Left ventricle myocardium inferior (tissue), 1 donor: Measurements from ENCODE around the gene SLC25A53. TPM values are rescaled to one million over a fixed set of nuclear protein-coding genes. Genes with fewer than 3 reads are reported as not detected.

Experiments used
- DNase-seq: peaks from one replicate; pipeline ENCODE4 v3.0.0-alpha.2; 2020
- H3K27ac ChIP-seq: fragments of 200-600 bp; replicated peaks from 2 replicates; pipeline ENCODE4 v1.8.0; 2021
- H3K27me3 ChIP-seq: fragments of 200-600 bp; 2 replicates; pipeline ENCODE4 v1.8.0; 2021; ENCODE audit warnings: low read depth
- H3K36me3 ChIP-seq: fragments of 200-600 bp; 2 replicates; pipeline ENCODE4 v1.8.0; 2021
- H3K4me1 ChIP-seq: fragments of 200-600 bp; 2 replicates; pipeline ENCODE4 v1.8.0; 2021
- H3K4me3 ChIP-seq: fragments of 200-600 bp; 2 replicates; pipeline ENCODE4 v1.8.0; 2021; ENCODE audit warnings: mild to moderate bottlenecking, moderate library complexity
- H3K9me3 ChIP-seq: fragments of 200-600 bp; replicated peaks from 2 replicates; pipeline ENCODE4 v1.8.0; 2021
- CTCF ChIP-seq: fragments of 200-600 bp; IDR thresholded peaks from 2 replicates; pipeline ENCODE4 v1.8.0; 2021; ENCODE audit warnings: antibody characterized with exemption, mild to moderate bottlenecking, borderline replicate concordance
- intact Hi-C: fragments of 100-400 bp; cut with micrococcal nuclease; formaldehyde crosslinking; loops from one replicate; pipeline ENCODE4 v1.11.0; 2022
- total RNA-seq: library from RNA; stranded (reverse); fragmentation: NEBNext Ultra II Directional; extraction: Animal tissue kit (Norgen Biotek cat#: 25700); gene quantifications from one replicate; pipeline ENCODE4 v1.2.1, GENCODE V29; 2021
- donor health status: DM: no; HTN: yes; CAD: no; lungs with severe emphysema.

The SLC25A53 gene
- total RNA-seq, 1 donor from 2014 or later = 14.9 TPM

- Histone ChIP-seq H3K36me3 (no peaks in the 10 kb centered on the region), H3K4me1 (peaks cover 4% of the 10 kb centered on the region), H3K27me3 (no peaks in the 10 kb centered on the region), H3K27ac (no peak overlapping the region), H3K9me3 (no peaks in the 10 kb centered on the region), H3K4me3 (no peak overlapping the region)
- intact Hi-C loops = no loop called here
- TF ChIP-seq CTCF = no peak
- DNase-seq = no peak
Observed at GRCh38 chrX:104104676-104105075, 52.1 kb downstream of the SLC25A53 start.

- Histone ChIP-seq H3K9me3 (no peaks in the 10 kb centered on the region), H3K27me3 (peaks cover 7% of the 10 kb centered on the region), H3K27ac (no peak overlapping the region), H3K36me3 (no peaks in the 10 kb centered on the region), H3K4me3 (no peak overlapping the region), H3K4me1 (no peaks in the 10 kb centered on the region)
- intact Hi-C loops = no loop called here
- DNase-seq = no peak
- TF ChIP-seq CTCF = no peak
Observed at GRCh38 chrX:104098919-104099318, 57.9 kb downstream of the SLC25A53 start.

- peak; percentile 63 for TF ChIP-seq CTCF
- Histone ChIP-seq H3K4me1 (no peaks in the 10 kb centered on the region), H3K27me3 (peaks cover 7% of the 10 kb centered on the region), H3K36me3 (no peaks in the 10 kb centered on the region), H3K4me3 (no peak overlapping the region), H3K27ac (no peak overlapping the region), H3K9me3 (no peaks in the 10 kb centered on the region)
- intact Hi-C loops = no loop called here
- DNase-seq = no peak
Observed at GRCh38 chrX:104098151-104098808, 58.5 kb downstream of the SLC25A53 start.

DNA sequence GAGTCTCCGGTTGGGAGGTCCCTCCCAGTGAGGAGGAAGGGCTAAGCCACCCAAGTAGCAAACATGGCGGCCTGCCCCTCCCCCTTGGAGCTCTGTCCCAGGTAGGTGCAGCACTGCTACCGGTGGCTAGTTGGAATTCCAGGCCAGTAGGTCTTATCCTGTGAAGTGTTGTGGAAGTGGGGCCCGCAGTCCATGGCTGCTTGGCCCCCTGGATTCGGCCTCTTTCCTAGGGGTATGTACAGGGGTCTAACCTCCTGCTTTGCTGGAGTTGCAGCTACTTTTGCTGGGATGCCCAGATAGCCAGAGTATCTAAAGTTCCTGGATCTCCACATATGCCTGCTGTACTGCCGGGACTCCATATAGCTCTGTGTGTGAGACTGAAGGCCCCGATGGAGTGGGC is 70.9 kb downstream of the SLC25A53 start:
- Histone ChIP-seq H3K36me3 (no peaks in the 10 kb centered on the region), H3K27me3 (peaks cover 1% of the 10 kb centered on the region), H3K4me1 (no peaks in the 10 kb centered on the region), H3K9me3 (no peaks in the 10 kb centered on the region), H3K4me3 (no peak overlapping the region), H3K27ac (no peak overlapping the region)
- no peak for DNase-seq
- intact Hi-C loops = no loop called here
- no peak for TF ChIP-seq CTCF

GRCh38 chrX:104085477-104085876 is 71.3 kb downstream of the SLC25A53 start:
- DNase-seq = no peak
- Histone ChIP-seq H3K4me1 (no peaks in the 10 kb centered on the region), H3K4me3 (no peak overlapping the region), H3K27me3 (no peaks in the 10 kb centered on the region), H3K36me3 (no peaks in the 10 kb centered on the region), H3K9me3 (no peaks in the 10 kb centered on the region), H3K27ac (no peak overlapping the region)
- TF ChIP-seq CTCF = no peak
- intact Hi-C loops = no loop called here
